Naive thymus-derived CD4-positive, alpha-beta T cell (primary cell): Measurements from ENCODE around the gene BCCIP. TPM values are rescaled to one million over a fixed set of nuclear protein-coding genes. Genes with fewer than 3 reads are reported as not detected.

Source experiments
- ATAC-seq: fragments of 150-1000 bp; cut with Tn5 transposase; 2 replicates; pipeline ENCODE4 v1.10.0; 2021; ENCODE audit warnings: mild to moderate bottlenecking, moderate library complexity
- CTCF ChIA-PET: fragments of 350-600 bp; sonication (Branson Sonifier 250); formaldehyde crosslinking; loops from one replicate; lab custom pipeline; 2021; ENCODE audit warnings: antibody characterized with exemption; lab: Charles Lee
- POLR2A ChIA-PET: fragments of 350-600 bp; sonication (Branson Sonifier 250); formaldehyde crosslinking; loops from one replicate; lab custom pipeline; 2021; ENCODE audit warnings: antibody characterized with exemption, inconsistent platforms; lab: Charles Lee
- DNase-seq, 9 donors: peaks; one replicate each; pipeline versions ENCODE4 v3.0.0 to v3.0.0-alpha.2; 2020 to 2022; ENCODE audit warnings: mixed read lengths in 1 of 9
- H3K27ac ChIP-seq: one replicate; pipeline ENCODE4 v1.7.0; 2013; ENCODE audit warnings: mild to moderate bottlenecking, low read depth, low read length, moderate library complexity
- H3K27me3 ChIP-seq, 2 donors: one replicate each; pipeline ENCODE4 v1.7.0; 2013; ENCODE audit warnings: low read length in 2 of 2, mild to moderate bottlenecking in 2 of 2, moderate library complexity in 2 of 2; ENCODE audit not compliant: control insufficient read depth in 2 of 2, insufficient read depth in 2 of 2
- H3K36me3 ChIP-seq, 3 experiments: 1 replicate in 2 of 3; 2 replicates in 1 of 3; pipeline ENCODE4 v1.7.0; 2013; ENCODE audit warnings: low read length in 3 of 3, mild to moderate bottlenecking in 3 of 3, moderate library complexity in 1 of 3; ENCODE audit not compliant: insufficient read depth in 3 of 3, control insufficient read depth in 2 of 3
- H3K4me1 ChIP-seq, 2 donors: one replicate each; pipeline ENCODE4 v1.7.0; 2013; ENCODE audit warnings: low read length in 2 of 2, mild to moderate bottlenecking in 2 of 2, moderate library complexity in 1 of 2; ENCODE audit not compliant: control insufficient read depth in 2 of 2, insufficient read depth in 2 of 2
- H3K4me3 ChIP-seq: 2 replicates; pipeline ENCODE4 v1.7.0; 2013; ENCODE audit warnings: mild to moderate bottlenecking, low read length
- H3K9me3 ChIP-seq, 3 experiments: 1 replicate in 2 of 3; 2 replicates in 1 of 3; pipeline ENCODE4 v1.7.0; 2013; ENCODE audit warnings: low read length in 3 of 3; ENCODE audit not compliant: control insufficient read depth in 2 of 3
- H3K27ac Mint-ChIP-seq, 9 donors: one replicate each; pipeline ENCODE4 v1.8.0; 2020 to 2022; ENCODE audit warnings: mixed read lengths in 9 of 9, mild to moderate bottlenecking in 8 of 9, moderate library complexity in 5 of 9, inconsistent platforms in 2 of 9
- H3K27me3 Mint-ChIP-seq, 5 donors: one replicate each; pipeline ENCODE4 v1.8.0; 2021 to 2022; ENCODE audit warnings: mixed read lengths in 5 of 5, mild to moderate bottlenecking in 1 of 5
- H3K36me3 Mint-ChIP-seq, 5 donors: one replicate each; pipeline ENCODE4 v1.8.0; 2020 to 2022; ENCODE audit warnings: mixed read lengths in 5 of 5, mild to moderate bottlenecking in 3 of 5, inconsistent platforms in 1 of 5
- H3K4me1 Mint-ChIP-seq, 7 donors: one replicate each; pipeline ENCODE4 v1.8.0; 2020 to 2022; ENCODE audit warnings: mixed read lengths in 7 of 7, mild to moderate bottlenecking in 3 of 7, inconsistent platforms in 1 of 7
- H3K4me3 Mint-ChIP-seq, 10 donors: one replicate each; pipeline ENCODE4 v1.8.0; 2020 to 2022; ENCODE audit warnings: mild to moderate bottlenecking in 10 of 10, mixed read lengths in 10 of 10, moderate library complexity in 6 of 10, inconsistent platforms in 2 of 10
- H3K9me3 Mint-ChIP-seq, 11 donors: one replicate each; pipeline ENCODE4 v1.8.0; 2020 to 2022; ENCODE audit warnings: mixed read lengths in 11 of 11, mild to moderate bottlenecking in 4 of 11, inconsistent platforms in 1 of 11, moderate library complexity in 1 of 11
- intact Hi-C, 2 donors: fragments of 100-400 bp; cut with micrococcal nuclease; formaldehyde crosslinking; loops; one replicate each; pipeline ENCODE4 v1.15.1; 2023
- polyA plus RNA-seq, 2 donors: library from polyadenylated mRNA; unstranded; fragments of 300-500 nt; fragmentation: Illumina TruSeq; gene quantifications; one replicate each; pipeline ENCODE4 v1.2.3, GENCODE V29; 2021
- total RNA-seq, 6 experiments: library from RNA in 5 of 6; stranded (reverse) in 5 of 6; gene quantifications; 1 replicate in 5 of 6; 2 replicates in 1 of 6; pipeline ENCODE4 v1.2.3 and lab custom pipeline; 2021 to 2026

BCCIP gene
- total and polyA plus RNA-seq, 7 experiments from 2014 or later: 31.3 to 105 (median 48.8) TPM

GRCh38 chr10:125808047-125808446 is 15.3 kb upstream of the BCCIP start:
- Histone ChIP-seq H3K36me3 (peaks cover 0 to 66% (median 3%) of the 10 kb centered on the region in 3 experiments), H3K9me3 (no peaks in the 10 kb centered on the region), H3K4me1 (no peaks in the 10 kb centered on the region), H3K27me3 (no peaks in the 10 kb centered on the region), H3K4me3 (no peak overlapping the region), H3K27ac (no peak overlapping the region)
- intact Hi-C loops: no loop called here
- DNase-seq: no peak
- Mint-ChIP-seq H3K27me3 (no peaks in the 10 kb centered on the region), H3K36me3 (peaks cover 13 to 56% (median 22%) of the 10 kb centered on the region in 5 donors), H3K4me3 (no peak overlapping the region), H3K4me1 (peaks cover 0 to 9% (median 0%) of the 10 kb centered on the region in 7 donors), H3K27ac (no peak overlapping the region), H3K9me3 (no peaks in the 10 kb centered on the region)
- ChIA-PET POLR2A (no interaction called here), CTCF (no interaction called here)
- no peak for ATAC-seq

- Mint-ChIP-seq H3K27me3 (no peaks in the 10 kb centered on the region), H3K4me1 (peaks cover 0 to 9% (median 0%) of the 10 kb centered on the region in 7 donors), H3K27ac (no peak overlapping the region), H3K4me3 (no peak overlapping the region), H3K9me3 (no peaks in the 10 kb centered on the region), H3K36me3 (peaks cover 19 to 62% (median 35%) of the 10 kb centered on the region in 5 donors)
- H3K27ac ChIP-seq: no peak overlapping the region
- no peaks in the 10 kb centered on the region for H3K27me3 ChIP-seq
- no peaks in the 10 kb centered on the region for H3K9me3 ChIP-seq
- ATAC-seq: no peak
- ChIA-PET POLR2A (no interaction called here), CTCF (no interaction called here)
- no peak for DNase-seq
- H3K36me3 ChIP-seq: peaks cover 9 to 69% (median 10%) of the 10 kb centered on the region in 3 experiments
- no peak overlapping the region for H3K4me3 ChIP-seq
- H3K4me1 ChIP-seq: no peaks in the 10 kb centered on the region
- intact Hi-C loops: no loop called here
These were observed 12.1 kb upstream of the BCCIP start for GRCh38 chr10:125811251-125811650.

GRCh38 chr10:125812128-125812750 is 11.1 kb upstream of the BCCIP start:
- H3K4me3 ChIP-seq: no peak overlapping the region
- H3K4me1 ChIP-seq: no peaks in the 10 kb centered on the region
- CTCF ChIA-PET: no interaction called here
- Mint-ChIP-seq H3K4me1 (peaks cover 0 to 9% (median 3%) of the 10 kb centered on the region in 7 donors), H3K36me3 (peaks cover 19 to 52% (median 26%) of the 10 kb centered on the region in 5 donors), H3K27me3 (no peaks in the 10 kb centered on the region), H3K27ac (no peak overlapping the region), H3K9me3 (no peaks in the 10 kb centered on the region), H3K4me3 (no peak overlapping the region)
- DNase-seq (no peak), ATAC-seq (no peak)
- no peak overlapping the region for H3K27ac ChIP-seq
- POLR2A ChIA-PET: no interaction called here
- no peaks in the 10 kb centered on the region for H3K27me3 ChIP-seq
- H3K9me3 ChIP-seq: no peaks in the 10 kb centered on the region
- peaks cover 9 to 59% (median 10%) of the 10 kb centered on the region in 3 experiments for H3K36me3 ChIP-seq
- intact Hi-C loops: no loop called here

GRCh38 chr10:125815764-125816163 is 7.6 kb upstream of the BCCIP start:
- H3K4me3 Mint-ChIP-seq: no peak overlapping the region
- POLR2A ChIA-PET: interaction anchor here (1.0 kb wide), 1 partner anchor 15 kb away, joined by 3 read pairs; no protein-coding TSS in a partner anchor
- ATAC-seq (no peak), DNase-seq (no peak)
- H3K36me3 ChIP-seq: peaks cover 7 to 36% (median 9%) of the 10 kb centered on the region in 3 experiments
- no peaks in the 10 kb centered on the region for H3K9me3 ChIP-seq
- H3K4me3 ChIP-seq: no peak overlapping the region
- no peaks in the 10 kb centered on the region for H3K4me1 ChIP-seq
- H3K27me3 Mint-ChIP-seq: no peaks in the 10 kb centered on the region
- intact Hi-C loops: no loop called here
- H3K9me3 Mint-ChIP-seq: no peaks in the 10 kb centered on the region
- H3K27ac Mint-ChIP-seq: no peak overlapping the region
- H3K27me3 ChIP-seq: no peaks in the 10 kb centered on the region
- H3K36me3 Mint-ChIP-seq: peaks cover 10 to 32% (median 19%) of the 10 kb centered on the region in 5 donors
- H3K27ac ChIP-seq: no peak overlapping the region
- CTCF ChIA-PET: no interaction called here
- peaks cover 1 to 12% (median 4%) of the 10 kb centered on the region in 7 donors for H3K4me1 Mint-ChIP-seq

GRCh38 chr10:125816548-125816947 is 6.8 kb upstream of the BCCIP start:
- H3K4me3 ChIP-seq: no peak overlapping the region
- H3K4me1 Mint-ChIP-seq: peaks cover 0 to 17% (median 11%) of the 10 kb centered on the region in 7 donors
- peaks cover 8 to 27% (median 15%) of the 10 kb centered on the region in 5 donors for H3K36me3 Mint-ChIP-seq
- H3K27me3 ChIP-seq: no peaks in the 10 kb centered on the region
- H3K4me1 ChIP-seq: no peaks in the 10 kb centered on the region
- ChIA-PET CTCF (no interaction called here), POLR2A (interaction anchor here (1.0 kb wide), 2 partner anchors 14 to 15 kb away, joined by 3 to 4 read pairs; no protein-coding TSS in a partner anchor)
- DNase-seq: no peak
- no peak overlapping the region for H3K4me3 Mint-ChIP-seq
- no peak overlapping the region for H3K27ac ChIP-seq
- H3K27me3 Mint-ChIP-seq: no peaks in the 10 kb centered on the region
- H3K9me3 ChIP-seq: no peaks in the 10 kb centered on the region
- H3K27ac Mint-ChIP-seq: no peak overlapping the region
- H3K9me3 Mint-ChIP-seq: no peaks in the 10 kb centered on the region
- no peak for ATAC-seq
- peaks cover 7 to 32% (median 9%) of the 10 kb centered on the region in 3 experiments for H3K36me3 ChIP-seq
- intact Hi-C loops: no loop called here

GRCh38 chr10:125817337-125817946 is 5.9 kb upstream of the BCCIP start:
- no peak overlapping the region for H3K4me3 ChIP-seq
- peaks cover 0 to 5% of the 10 kb centered on the region in 2 donors for H3K4me1 ChIP-seq
- CTCF ChIA-PET: no interaction called here
- intact Hi-C loops: no loop called here
- no peaks in the 10 kb centered on the region for H3K9me3 ChIP-seq
- no peak for ATAC-seq
- H3K27ac Mint-ChIP-seq: no peak overlapping the region
- peaks cover 6 to 23% (median 15%) of the 10 kb centered on the region in 5 donors for H3K36me3 Mint-ChIP-seq
- H3K4me3 Mint-ChIP-seq: no peak overlapping the region
- POLR2A ChIA-PET: interaction anchor here (1.0 kb wide), 1 partner anchor 13 kb away, joined by 4 read pairs; no protein-coding TSS in a partner anchor
- H3K27ac ChIP-seq: no peak overlapping the region
- H3K4me1 Mint-ChIP-seq: peaks cover 0 to 24% (median 14%) of the 10 kb centered on the region in 7 donors
- H3K9me3 Mint-ChIP-seq: no peaks in the 10 kb centered on the region
- H3K27me3 Mint-ChIP-seq: no peaks in the 10 kb centered on the region
- DNase-seq: no peak
- H3K27me3 ChIP-seq: no peaks in the 10 kb centered on the region
- H3K36me3 ChIP-seq: peaks cover 7 to 32% (median 9%) of the 10 kb centered on the region in 3 experiments
